Measurements from ENCODE around the gene KIAA0319L.

GRCh38 chr1:35585281-35585680 lies 28.1 kb upstream of the KIAA0319L start:
- TF ChIP-seq POLR2A (IDR thresholded peaks at IDR 0.05; ENCODE audit: low read length) (no peak), GATA1 (IDR thresholded peaks at IDR 0.05; ENCODE audit: low read depth, low read length) (no peak)

Measured in erythroblast (primary cell).